Hair follicular keratinocyte (primary cell): ENCODE data around the gene TACR3. TPM values are rescaled to one million over a fixed set of nuclear protein-coding genes. Genes with fewer than 3 reads are reported as not detected.

Experiments used
- total RNA-seq: library from RNA; depleted of rRNA; stranded (reverse); fragments of >200 nt; gene quantifications from 2 replicates; pipeline ENCODE4 v1.2.3, GENCODE V29; 2015

TACR3 gene
- not detected in 2 replicates for total RNA-seq

GRCh38 chr4:103719830-103720207 is at the start of gene TACR3:
Gene TACR3 (minus strand): TSS chr4:103719985. CDS start chr4:103719675, 310 bp downstream.

